22Rv1 (cell line): ENCODE measurements around the gene CEP170B.

ENCODE experiments used
- ZFX ChIP-seq: fragments of 450-650 bp; IDR thresholded peaks from 2 replicates; pipeline ENCODE4 v1.6.1; 2017; ENCODE audit warnings: antibody characterized with exemption, borderline replicate concordance
- TF ChIP-seq, protein P1 (sequence below): fragments of 450-650 bp; IDR thresholded peaks from 2 replicates; pipeline ENCODE4 v1.5.1; 2017; ENCODE audit warnings: mild to moderate bottlenecking

DNA sequence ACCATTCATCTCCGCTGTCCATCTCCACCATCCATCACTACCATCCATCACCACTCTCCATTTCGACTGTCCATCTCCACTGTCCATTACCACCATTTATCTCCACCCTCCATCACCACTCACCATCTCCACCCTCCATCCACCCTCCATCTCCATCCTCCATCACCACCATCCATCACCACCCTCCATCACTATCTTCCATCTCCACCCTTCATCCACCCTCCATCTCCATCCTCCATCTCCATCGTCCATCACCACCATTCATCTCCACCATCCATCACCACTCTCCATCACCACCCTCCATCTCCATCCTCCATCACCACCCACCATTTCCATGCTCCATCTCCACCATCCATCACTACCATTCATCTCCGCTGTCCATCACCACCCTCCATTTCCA lies 5.2 kb upstream of the CEP170B start:
- TF ChIP-seq, protein P1, sequence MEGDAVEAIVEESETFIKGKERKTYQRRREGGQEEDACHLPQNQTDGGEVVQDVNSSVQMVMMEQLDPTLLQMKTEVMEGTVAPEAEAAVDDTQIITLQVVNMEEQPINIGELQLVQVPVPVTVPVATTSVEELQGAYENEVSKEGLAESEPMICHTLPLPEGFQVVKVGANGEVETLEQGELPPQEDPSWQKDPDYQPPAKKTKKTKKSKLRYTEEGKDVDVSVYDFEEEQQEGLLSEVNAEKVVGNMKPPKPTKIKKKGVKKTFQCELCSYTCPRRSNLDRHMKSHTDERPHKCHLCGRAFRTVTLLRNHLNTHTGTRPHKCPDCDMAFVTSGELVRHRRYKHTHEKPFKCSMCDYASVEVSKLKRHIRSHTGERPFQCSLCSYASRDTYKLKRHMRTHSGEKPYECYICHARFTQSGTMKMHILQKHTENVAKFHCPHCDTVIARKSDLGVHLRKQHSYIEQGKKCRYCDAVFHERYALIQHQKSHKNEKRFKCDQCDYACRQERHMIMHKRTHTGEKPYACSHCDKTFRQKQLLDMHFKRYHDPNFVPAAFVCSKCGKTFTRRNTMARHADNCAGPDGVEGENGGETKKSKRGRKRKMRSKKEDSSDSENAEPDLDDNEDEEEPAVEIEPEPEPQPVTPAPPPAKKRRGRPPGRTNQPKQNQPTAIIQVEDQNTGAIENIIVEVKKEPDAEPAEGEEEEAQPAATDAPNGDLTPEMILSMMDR: no peak
- no peak for TF ChIP-seq ZFX
